NCI-H1930 (cell line): Measurements from ENCODE around the gene OR7G1.

Experiments used
- DNase-seq, 2 experiments: peaks; one replicate each; lab custom pipeline; 2025; lab: John Stamatoyannopoulos, UW

Gene OR7G1

GRCh38 chr19:9115307-9115813 is at the start of gene OR7G1:
Gene OR7G1 (minus strand): TSS chr19:9115763. CDS start chr19:9115763, 0 bp downstream.
- DNase-seq: no peak

- no peak for DNase-seq
These were observed 49.7 kb upstream of the OR7G1 start for GRCh38 chr19:9165261-9165660.

- no peak for DNase-seq
These were observed 45.9 kb upstream of the OR7G1 start for GRCh38 chr19:9161427-9161826.

GRCh38 chr19:9159891-9160290 is 44.3 kb upstream of the OR7G1 start:
- no peak for DNase-seq

GRCh38 chr19:9156304-9156703 is 40.7 kb upstream of the OR7G1 start:
- no peak for DNase-seq

- DNase-seq: no peak
These were observed 40.0 kb upstream of the OR7G1 start for GRCh38 chr19:9155591-9155990.

- DNase-seq: no peak
These were observed 35.8 kb upstream of the OR7G1 start for GRCh38 chr19:9151367-9151766.

GRCh38 chr19:9150650-9151049 is 35.1 kb upstream of the OR7G1 start:
- DNase-seq: no peak

GRCh38 chr19:9149997-9150396 is 34.4 kb upstream of the OR7G1 start:
- no peak for DNase-seq

- no peak for DNase-seq
These were observed 33.1 kb upstream of the OR7G1 start for GRCh38 chr19:9148697-9149096.

- no peak for DNase-seq
These were observed 31.3 kb upstream of the OR7G1 start for GRCh38 chr19:9146882-9147281.

- no peak for DNase-seq
These were observed 29.4 kb upstream of the OR7G1 start for GRCh38 chr19:9144920-9145319.

- DNase-seq: peak; percentile 83 to 88
These were observed 24.8 kb upstream of the OR7G1 start, which contains the start of gene ZNF317 for GRCh38 chr19:9140159-9140874. Gene ZNF317 (plus strand): TSS chr19:9140397. CDS start chr19:9156017, 15,620 bp downstream.

- DNase-seq: no peak
These were observed 24.1 kb upstream of the OR7G1 start for GRCh38 chr19:9139609-9140158.

- no peak for DNase-seq
These were observed 16.9 kb upstream of the OR7G1 start for GRCh38 chr19:9132422-9132821.

- DNase-seq: no peak
These were observed 15.4 kb upstream of the OR7G1 start for GRCh38 chr19:9130965-9131364.

GRCh38 chr19:9128171-9128570 is 12.6 kb upstream of the OR7G1 start:
- DNase-seq: no peak

- no peak for DNase-seq
These were observed 11.4 kb upstream of the OR7G1 start, which contains the start of gene OR7G3 for GRCh38 chr19:9126900-9127405. Gene OR7G3 (minus strand): TSS chr19:9126950. CDS start chr19:9126950, 0 bp downstream.

GRCh38 chr19:9116547-9116946 is 984 bp upstream of the OR7G1 start:
- DNase-seq: no peak

GRCh38 chr19:9109959-9110358 is 5.6 kb downstream of the OR7G1 start:
- no peak for DNase-seq

GRCh38 chr19:9107375-9107774 is 8.2 kb downstream of the OR7G1 start, which contains the start of gene OR7G2:
Gene OR7G2 (minus strand): TSS chr19:9107475. CDS start chr19:9103243, 4,232 bp downstream.
- DNase-seq: no peak

GRCh38 chr19:9086761-9087160 is 28.8 kb downstream of the OR7G1 start, which contains the start of gene OR1M1:
Gene OR1M1 (plus strand): TSS chr19:9087061. CDS start chr19:9093245, 6,184 bp downstream.
- DNase-seq: no peak

GRCh38 chr19:9078651-9079050 is 36.9 kb downstream of the OR7G1 start:
- DNase-seq: no peak
